Peyer's patch (tissue), 4 donors: Measurements from ENCODE around the gene NUMA1.

ENCODE experiments used
- CTCF ChIP-seq, 6 experiments: fragments of 450-650 bp in 4 of 6; fragments of 200-600 bp in 2 of 6; sonication (generic) in 1 of 6; IDR thresholded peaks; one replicate each; pipeline ENCODE4 v1.5.1; 2017 to 2019; ENCODE audit warnings: antibody characterized with exemption in 6 of 6, mild to moderate bottlenecking in 3 of 6, moderate library complexity in 1 of 6
- POLR2A ChIP-seq, 2 donors: fragments of 450-650 bp; IDR thresholded peaks; one replicate each; pipeline ENCODE4 v1.5.1; 2017; ENCODE audit warnings: antibody characterized with exemption in 2 of 2, mild to moderate bottlenecking in 2 of 2, moderate library complexity in 2 of 2

DNA sequence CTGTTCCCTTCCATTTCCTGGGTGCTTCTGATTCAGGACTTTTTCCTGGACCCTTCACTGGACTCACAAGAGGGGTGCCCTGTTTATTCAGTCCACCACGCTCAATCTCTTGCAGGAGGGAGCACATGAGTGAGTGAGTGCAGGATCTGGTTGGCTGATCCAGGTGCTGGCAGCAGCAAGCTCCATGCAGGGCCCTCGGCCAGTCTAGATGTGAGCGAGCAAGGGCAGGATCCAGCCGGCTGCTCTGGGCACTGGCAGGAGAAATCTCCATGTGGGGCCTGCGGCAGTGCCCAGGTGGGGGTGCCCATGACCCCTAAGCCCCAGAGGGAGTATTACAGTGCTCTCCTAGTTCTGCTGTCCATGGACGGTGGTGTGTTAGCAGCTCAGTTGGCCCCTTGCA, 43.7 kb upstream of the NUMA1 start:
- TF ChIP-seq CTCF (IDR thresholded peaks at IDR 0.05) (no peak), POLR2A (IDR thresholded peaks at IDR 0.05) (no peak)
